Pulmonary artery endothelial cell (primary cell): ENCODE measurements around the gene ZNF888. TPM values are rescaled to one million over a fixed set of nuclear protein-coding genes. Genes with fewer than 3 reads are reported as not detected.
"Not testable (repeated sequence)": the region's sequence is repeated elsewhere in the genome, so short reads cannot be mapped to it uniquely, and the experiment has no call there.

Experiments used
- DNase-seq: peaks from one replicate; pipeline ENCODE4 v3.0.0-alpha.2; 2011; ENCODE audit warnings: low read depth, low spot score
- total RNA-seq: library from RNA; depleted of rRNA; stranded (reverse); fragments of >200 nt; gene quantifications from 2 replicates; pipeline ENCODE4 v1.2.3, GENCODE V29; 2014

ZNF888 gene
- 5.1 and 9.1 TPM in 2 replicates for total RNA-seq

DNA sequence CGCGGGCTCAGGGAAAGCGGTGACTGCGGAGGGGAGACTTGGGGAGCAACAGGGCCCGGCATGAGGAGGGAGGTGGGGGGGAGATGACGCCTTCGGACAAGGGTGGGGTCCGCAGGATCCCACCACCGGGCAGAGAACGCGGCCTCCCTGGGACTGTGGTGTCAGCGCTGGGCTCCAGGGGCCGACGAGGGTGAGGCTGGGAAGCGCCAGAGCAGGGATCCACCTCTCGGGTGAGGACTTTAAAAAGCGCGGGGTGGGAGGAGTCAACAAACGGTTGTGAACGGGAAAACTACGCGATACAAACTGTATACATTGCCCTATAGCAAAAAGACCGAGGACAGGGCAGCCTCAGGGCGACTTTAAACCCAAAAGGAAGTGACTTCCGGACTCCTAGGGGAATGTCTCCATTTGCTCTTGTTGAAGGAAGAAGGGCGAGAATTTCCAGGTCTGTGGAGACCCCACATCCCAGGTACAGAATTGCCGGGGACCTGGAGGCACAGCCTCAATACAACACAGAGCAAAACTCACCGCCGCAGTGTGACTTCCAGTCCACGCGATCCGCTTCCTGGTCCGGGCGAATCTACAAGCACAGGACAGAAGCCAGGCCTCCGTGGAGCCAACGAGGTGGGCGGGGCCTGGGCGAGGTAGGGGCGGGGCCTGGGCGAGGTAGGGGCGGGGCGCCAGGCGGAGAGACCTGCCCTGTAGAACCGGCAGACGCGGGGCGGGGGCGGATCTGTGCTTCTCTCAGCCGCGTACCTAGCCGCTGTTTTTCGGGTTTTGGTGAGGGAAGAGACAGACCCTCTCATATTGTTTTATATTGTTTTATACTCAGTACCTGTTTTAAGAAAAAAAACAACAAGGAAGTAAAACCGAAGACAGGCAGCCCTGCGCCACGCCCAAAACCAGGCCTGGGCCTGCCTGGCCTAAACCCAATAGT lies at the start of gene ZNF888:
Gene ZNF888, minus strand, starts transcription at position 588 of the 937 bp plus-strand sequence. CDS start 5,555 bp downstream, outside the sequence.
- peak; percentile 26 for DNase-seq

GRCh38 chr19:52967772-52968171 lies 44.5 kb upstream of the ZNF888 start:
- no peak for DNase-seq

- DNase-seq = no peak
Measured at GRCh38 chr19:52963247-52963618, 40.0 kb upstream of the ZNF888 start.

DNA sequence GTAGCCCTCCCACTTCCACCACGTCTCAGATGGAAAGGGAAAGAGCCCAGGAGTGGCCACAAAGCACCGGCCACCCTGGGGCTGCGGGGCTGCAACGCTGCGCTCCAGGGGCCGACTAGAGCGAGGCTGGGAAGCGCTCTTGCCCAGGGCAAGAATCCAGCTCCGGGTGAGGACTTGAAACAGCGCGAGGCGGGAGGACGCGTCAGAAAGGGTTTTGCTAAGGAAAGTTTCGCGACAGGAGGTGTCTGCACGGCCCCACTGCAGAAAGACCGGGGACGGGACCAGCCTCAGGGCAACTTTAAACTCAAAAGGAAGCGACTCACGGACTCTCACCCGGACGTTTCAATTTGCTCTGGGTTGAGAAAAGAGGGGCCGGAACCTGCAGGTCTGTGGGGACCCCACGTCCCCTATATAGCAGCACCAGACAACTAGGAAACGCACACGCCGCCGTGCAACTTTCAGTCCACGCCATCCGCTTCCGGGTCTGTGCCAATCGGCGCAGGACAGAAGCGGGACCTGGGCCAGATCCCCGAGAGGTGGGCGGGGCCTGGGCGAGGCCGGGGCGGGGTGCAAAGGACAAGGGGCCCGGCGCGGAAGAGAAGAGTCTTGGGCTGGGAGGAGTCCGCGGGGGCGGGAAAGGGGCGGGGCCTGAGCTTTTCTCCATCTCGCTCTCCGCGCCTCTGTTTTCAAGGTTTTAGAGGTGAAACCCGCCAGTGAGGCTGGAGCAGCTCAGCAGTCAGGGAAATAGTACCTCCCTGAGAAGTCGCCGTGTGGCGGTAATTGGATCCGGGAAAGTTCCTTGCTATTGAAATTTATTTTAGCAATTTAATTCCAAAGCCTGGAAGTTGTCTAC lies 39.4 kb upstream of the ZNF888 start, which contains the start of gene ZNF816:
Gene ZNF816, minus strand, starts transcription at position 488 of the 853 bp plus-strand sequence. CDS start 6,792 bp downstream, outside the sequence.
- DNase-seq = peak; percentile 69

- no peak for DNase-seq
Measured at GRCh38 chr19:52961981-52962380, 38.8 kb upstream of the ZNF888 start.

DNA sequence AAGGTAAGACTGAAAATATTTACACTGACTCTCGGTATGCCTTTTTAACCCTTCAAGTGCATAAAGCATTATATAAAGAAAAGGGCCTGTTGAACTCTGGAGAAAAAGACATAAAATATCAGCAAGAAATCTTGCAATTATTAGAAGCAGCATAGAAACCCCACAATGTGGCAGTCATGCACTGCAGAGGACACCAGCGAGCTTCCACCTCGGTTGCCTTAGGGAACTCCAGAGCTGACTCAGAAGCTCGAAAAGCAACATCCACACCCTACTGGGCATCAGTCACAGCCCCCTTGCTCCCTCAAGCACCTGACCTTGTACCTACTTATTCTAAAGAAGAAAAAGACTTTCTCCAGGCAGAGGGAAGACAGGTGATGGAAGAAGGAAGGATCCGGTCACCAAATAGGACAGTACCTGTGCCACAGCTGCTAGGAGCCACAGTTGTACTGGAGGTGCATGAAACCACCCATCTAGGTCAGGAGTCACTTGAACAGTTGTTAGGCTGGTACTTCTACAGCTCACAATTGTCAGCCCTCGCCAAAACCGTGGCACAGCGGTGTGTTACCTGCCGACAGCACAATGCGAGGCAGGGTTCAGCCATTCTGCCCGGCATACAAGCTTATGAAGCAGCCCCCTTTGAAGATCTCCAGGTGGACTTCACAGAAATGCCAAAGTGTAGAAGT lies 36.5 kb upstream of the ZNF888 start:
- no peak for DNase-seq

DNA sequence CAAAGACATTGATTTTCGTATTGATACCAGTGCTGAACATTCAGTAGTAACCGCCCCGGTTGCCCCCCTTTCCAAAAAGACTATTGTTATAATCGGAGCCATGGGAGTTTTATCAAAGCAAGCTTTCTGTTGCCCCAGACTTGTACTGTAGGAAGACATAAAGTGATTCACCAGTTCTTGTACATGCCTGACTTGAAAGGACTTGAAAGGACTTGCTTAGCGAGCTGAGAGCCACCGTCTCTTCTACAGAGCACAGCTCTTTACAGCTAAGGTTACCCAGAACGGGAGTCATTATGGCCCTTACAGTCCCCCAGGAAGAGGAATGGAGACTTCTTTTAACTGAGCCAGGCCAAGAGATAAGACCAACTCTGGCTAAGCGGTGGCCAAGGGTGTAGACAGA lies 34.4 kb upstream of the ZNF888 start:
- no peak for DNase-seq

GRCh38 chr19:52956917-52957316 lies 33.7 kb upstream of the ZNF888 start:
- no peak for DNase-seq

DNA sequence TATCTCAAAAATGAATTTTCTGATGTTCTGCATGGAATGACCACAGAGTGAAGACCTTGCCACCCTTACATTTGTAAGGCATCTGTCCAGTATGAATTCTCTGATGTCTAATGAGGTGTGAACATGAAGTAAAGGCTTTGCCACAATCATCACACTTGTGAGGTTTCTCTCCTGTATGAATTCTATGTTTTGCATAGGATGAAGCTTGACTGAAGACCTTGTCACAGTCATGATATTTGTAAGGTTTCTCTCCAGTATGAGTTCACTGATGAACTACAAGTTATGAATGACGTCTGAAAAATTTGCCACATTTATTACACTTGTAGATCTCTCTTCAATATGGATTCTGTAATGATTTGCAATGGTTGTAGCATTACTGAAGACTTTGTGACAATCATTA lies 26.2 kb upstream of the ZNF888 start:
- DNase-seq = no peak

DNA sequence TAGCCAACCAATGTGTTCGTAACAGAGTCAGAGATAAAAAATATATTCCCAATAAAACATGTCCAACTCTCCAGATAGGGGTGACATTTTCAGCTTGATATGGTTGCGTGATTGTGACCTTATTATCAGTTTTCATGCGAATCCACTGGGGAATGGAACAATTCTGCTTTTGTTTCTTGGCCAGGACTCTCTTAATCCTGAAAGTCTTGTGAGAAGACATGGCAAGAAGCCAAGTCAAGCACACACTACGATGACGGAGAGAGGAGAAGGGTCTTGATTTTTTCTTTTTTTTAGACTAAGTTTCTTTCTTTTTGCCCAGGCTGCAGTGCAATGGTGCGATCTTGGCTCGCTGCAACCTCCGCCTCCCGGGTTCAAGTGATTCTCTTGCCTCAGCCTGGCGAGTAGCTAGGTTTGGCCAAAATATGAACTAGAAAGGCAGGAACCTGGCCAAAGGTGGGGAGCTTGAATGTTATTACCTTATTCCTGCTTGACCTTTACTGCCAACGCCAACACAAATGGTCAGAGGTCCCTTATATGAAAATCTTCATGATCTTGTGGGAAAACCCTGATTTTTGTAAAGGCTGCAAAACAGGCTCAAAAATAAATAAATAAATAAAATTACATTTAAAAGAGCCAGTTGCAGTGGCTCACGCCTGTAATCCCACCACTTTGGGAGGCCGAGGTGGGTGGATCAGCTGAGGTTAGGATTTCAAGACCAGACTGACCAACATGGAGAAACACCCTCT lies 25.0 kb upstream of the ZNF888 start:
- no peak for DNase-seq

DNA sequence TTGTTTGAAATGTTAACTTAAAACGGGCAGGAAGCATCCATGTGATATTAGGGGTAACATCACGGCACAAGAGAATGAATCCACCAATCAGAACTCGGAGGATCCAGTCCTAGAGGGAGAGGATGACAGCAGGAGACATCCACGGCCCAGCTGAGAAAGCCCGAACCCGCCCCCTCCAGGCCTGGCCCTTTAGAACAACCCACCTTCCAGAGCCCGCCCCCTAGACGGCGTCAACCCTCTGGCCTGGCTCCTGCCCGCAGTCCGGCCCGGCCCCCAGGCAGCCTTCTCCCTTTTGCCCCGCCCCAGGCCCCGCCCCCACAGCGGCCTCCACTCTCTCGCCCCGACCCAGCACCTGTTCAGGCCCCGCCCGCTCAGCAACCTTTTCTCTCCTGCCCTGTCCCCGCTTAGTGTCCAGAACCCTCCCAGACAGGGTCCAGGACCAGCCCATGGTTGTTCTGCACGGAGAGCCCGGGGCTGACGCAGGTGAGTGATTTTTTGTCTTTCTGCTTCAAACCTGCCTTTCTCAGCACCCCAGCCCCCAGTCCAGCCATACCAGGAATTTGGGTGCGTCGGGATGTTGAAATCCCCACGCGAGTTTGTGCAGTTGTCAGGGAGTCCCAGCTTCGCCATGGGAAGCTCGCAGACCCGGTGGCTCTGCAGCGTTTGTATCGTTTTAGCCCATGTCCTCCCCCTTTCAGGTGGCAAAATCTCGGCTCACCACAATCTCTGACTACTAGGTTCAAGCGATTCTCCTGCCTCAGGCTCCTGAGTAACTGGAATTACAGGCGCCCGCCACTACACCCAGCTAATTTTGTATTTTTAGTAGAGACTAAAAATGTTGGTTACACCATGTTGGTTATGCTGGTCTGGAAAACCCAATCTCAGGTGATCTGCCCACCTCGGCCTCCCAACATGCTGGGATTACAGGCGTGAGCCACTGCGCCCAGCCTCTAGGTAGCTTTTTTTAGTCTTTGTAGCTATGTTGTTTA lies 23.4 kb upstream of the ZNF888 start:
- no peak for DNase-seq

GRCh38 chr19:52945652-52946321 lies 22.6 kb upstream of the ZNF888 start:
- no peak for DNase-seq

GRCh38 chr19:52944703-52945493 lies 21.7 kb upstream of the ZNF888 start:
- not testable (repeated sequence) for DNase-seq

DNA sequence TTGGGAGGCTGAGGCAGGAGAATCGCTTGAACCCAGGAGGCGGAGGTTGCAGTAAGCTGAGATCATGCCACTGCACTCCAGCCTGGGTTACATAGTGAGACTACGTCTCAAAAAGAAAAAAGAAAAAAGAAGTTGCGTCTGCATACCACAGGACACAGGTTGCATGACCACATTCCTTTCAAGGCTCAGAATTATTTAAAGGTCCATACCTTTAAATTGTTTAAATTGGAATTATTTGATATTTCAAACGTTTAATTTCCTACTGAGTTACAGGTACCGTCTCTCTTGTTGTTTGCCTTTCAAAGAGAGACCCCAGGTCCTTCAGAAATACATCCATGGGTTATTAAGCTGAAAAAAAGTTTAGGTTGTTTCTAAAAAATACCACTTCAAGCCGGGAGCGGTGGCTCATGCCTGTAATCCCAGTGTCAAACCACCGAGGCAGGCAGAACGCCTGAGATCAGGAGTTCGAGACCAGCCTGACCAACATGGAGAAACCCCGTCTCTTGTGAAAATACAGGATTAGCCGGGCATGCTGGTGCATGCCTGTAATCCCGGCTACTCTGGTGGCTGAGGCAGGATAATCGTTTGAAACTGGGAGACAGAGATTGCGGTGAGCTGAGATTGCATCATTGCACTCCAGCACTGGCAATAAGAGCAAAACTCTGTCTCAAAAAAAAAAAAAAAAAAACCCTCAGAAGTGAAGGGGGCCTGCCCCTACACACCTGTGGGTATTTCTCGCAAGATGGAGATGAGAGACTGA lies 20.8 kb upstream of the ZNF888 start:
- DNase-seq = no peak

DNA sequence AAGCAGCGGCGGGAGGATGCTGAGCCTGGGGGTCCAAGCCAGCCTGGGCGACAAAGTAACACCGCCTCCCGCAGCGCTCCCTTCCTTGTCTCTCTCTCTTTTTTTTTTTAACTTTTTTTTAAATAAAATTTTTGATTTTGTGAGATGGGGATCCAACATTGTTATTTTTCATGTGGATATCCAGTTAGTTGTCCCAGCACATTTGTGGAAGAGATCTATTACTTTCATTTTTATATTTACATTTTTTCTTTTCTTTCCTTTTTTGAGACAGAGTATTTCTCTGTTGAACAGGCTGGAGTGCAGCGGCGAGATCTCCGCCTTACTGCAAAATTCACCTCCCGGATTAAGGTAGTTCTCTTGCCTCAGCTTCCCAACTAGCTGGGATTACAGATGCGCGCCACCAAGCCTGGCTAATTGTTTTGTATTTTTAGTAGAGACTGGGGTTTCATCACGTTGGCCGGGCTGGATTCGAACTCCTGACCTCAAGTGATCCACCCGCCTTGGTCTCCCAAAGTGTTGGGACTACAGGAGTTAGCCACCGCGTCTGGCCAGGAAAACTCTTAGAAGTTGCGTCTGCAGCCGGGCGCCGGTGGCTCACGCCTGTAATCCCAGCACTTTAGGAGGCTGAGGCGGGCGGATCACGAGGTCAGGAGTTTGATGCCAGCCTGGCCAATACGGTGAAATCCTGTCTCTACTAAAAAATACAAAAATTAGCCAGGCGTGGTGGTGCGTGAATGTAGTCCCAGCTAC lies 20.1 kb upstream of the ZNF888 start:
- DNase-seq = no peak

DNA sequence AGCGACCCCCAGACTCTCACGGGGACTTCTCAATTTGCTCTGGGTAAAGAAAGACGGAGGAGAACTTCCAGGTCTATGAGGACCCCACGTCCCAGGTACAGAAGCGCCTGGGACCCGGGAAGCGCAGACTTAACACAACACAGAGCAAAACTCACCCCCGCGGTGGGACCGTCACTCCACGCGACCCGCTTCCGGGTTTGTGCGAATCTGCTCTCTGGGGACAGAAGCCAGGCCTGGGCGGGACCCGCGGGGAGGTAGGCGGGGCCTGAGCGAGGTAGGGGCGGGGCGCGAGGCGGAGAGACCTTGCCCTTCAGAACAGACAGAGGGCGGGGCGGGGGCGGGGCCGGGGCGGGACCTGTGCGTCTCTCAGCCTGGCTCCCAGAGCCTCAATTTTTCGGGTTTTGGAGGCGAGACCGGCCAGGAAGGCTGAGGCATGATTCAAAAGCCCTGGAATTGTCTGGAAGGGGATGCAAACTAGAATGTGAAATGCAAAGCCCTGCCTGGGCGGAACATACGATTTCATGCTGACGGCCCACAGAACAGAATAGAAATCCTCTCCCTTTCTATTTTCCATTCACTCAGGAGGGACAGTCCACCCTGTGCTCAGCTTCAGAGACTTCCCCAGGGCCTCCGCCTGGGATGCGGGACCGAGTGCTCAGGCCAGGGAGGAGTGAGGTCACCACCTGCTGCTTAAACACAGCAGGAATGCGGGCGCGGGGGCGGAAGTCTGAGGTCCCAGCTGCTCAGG lies 19.3 kb upstream of the ZNF888 start:
- DNase-seq = no peak
